NCI-H146 (cell line): ENCODE results near the gene PLN.
A peak's percentile ranks its signal among the peaks of the same experiment; 100 is the strongest.

Source experiments
- DNase-seq: peaks from one replicate; lab custom pipeline; 2025; lab: John Stamatoyannopoulos, UW

PLN gene

GRCh38 chr6:118580585-118581419 lies 32.7 kb downstream of the PLN start:
- peak; percentile 64 for DNase-seq

GRCh38 chr6:118581489-118581959 lies 33.4 kb downstream of the PLN start:
- DNase-seq: no peak

GRCh38 chr6:118584911-118585310 lies 36.8 kb downstream of the PLN start:
- DNase-seq: no peak

GRCh38 chr6:118586746-118587485 lies 38.8 kb downstream of the PLN start:
- no peak for DNase-seq

GRCh38 chr6:118588626-118589025 lies 40.5 kb downstream of the PLN start:
- no peak for DNase-seq

GRCh38 chr6:118589186-118589585 lies 41.1 kb downstream of the PLN start:
- DNase-seq: no peak

GRCh38 chr6:118589649-118590365 lies 41.7 kb downstream of the PLN start:
- DNase-seq: no peak

GRCh38 chr6:118591897-118592296 lies 43.8 kb downstream of the PLN start:
- no peak for DNase-seq

GRCh38 chr6:118594877-118595276 lies 46.8 kb downstream of the PLN start:
- no peak for DNase-seq

- DNase-seq: no peak
These were observed 48.8 kb downstream of the PLN start for GRCh38 chr6:118596774-118597320.

GRCh38 chr6:118597636-118598035 lies 49.5 kb downstream of the PLN start:
- DNase-seq: no peak

- DNase-seq: no peak
These were observed 50.2 kb downstream of the PLN start for GRCh38 chr6:118598324-118598723.

GRCh38 chr6:118602300-118602699 lies 54.2 kb downstream of the PLN start:
- no peak for DNase-seq

GRCh38 chr6:118603372-118603771 lies 55.3 kb downstream of the PLN start:
- DNase-seq: no peak

GRCh38 chr6:118606268-118606667 lies 58.2 kb downstream of the PLN start:
- no peak for DNase-seq

GRCh38 chr6:118606858-118607257 lies 58.8 kb downstream of the PLN start:
- DNase-seq: no peak
